Measurements from ENCODE around the gene RASGRF2.

- TF ChIP-seq CTCF (CRISPR knock-in tag; IDR thresholded peaks at IDR 0.05) (no peak), ZNF282 (IDR thresholded peaks at IDR 0.05; ENCODE audit: partially characterized antibody) (no peak), ZNF333 (CRISPR knock-in tag; IDR thresholded peaks at IDR 0.05; ENCODE audit: borderline replicate concordance) (no peak), E2F5 (CRISPR knock-in tag; conservative IDR thresholded peaks at IDR 0.05) (no peak)
These were observed 194.6 kb downstream of the RASGRF2 start for GRCh38 chr5:81154725-81155124.

Data from HepG2 (cell line).